Transverse colon (tissue), 4 donors: ENCODE results near the gene SLC25A29. TPM values are rescaled to one million over a fixed set of nuclear protein-coding genes. Genes with fewer than 3 reads are reported as not detected.

Source experiments
- DNase-seq: peaks from one replicate; pipeline ENCODE4 v3.0.0-alpha.2; 2019
- H3K27ac ChIP-seq, 4 donors: fragments of 200-600 bp; sonication (generic); 2 replicates each; pipeline ENCODE4 v1.5.1; 2016 to 2018; ENCODE audit warnings: inconsistent platforms in 4 of 4
- H3K27me3 ChIP-seq: fragments of 200-600 bp; sonication (generic); 2 replicates; pipeline ENCODE4 v1.5.1; 2017; ENCODE audit warnings: inconsistent platforms
- H3K36me3 ChIP-seq, 4 donors: fragments of 200-600 bp; sonication (generic); 2 replicates each; pipeline ENCODE4 v1.5.1; 2017 to 2019; ENCODE audit warnings: inconsistent platforms in 4 of 4
- H3K4me1 ChIP-seq, 4 donors: fragments of 200-600 bp; sonication (generic); 2 replicates each; pipeline ENCODE4 v1.5.1; 2017 to 2020; ENCODE audit warnings: inconsistent platforms in 4 of 4
- H3K4me3 ChIP-seq, 4 donors: fragments of 200-600 bp; sonication (generic); 1 replicate in 1 of 4; 2 replicates in 3 of 4; pipeline versions ENCODE4 v1.5.1 to v1.6.1; 2017 to 2019; ENCODE audit warnings: inconsistent platforms in 4 of 4
- H3K9me3 ChIP-seq, 2 donors: fragments of 200-600 bp; sonication (generic); 2 replicates each; pipeline ENCODE4 v1.5.1; 2017 to 2019; ENCODE audit warnings: inconsistent platforms in 2 of 2
- CTCF ChIP-seq, 5 experiments: fragments of 200-600 bp in 3 of 5; fragments of 450-650 bp in 2 of 5; sonication (generic) in 3 of 5; IDR thresholded peaks; 1 replicate in 2 of 5; 2 replicates in 3 of 5; pipeline ENCODE4 v1.5.1; 2016 to 2017; ENCODE audit warnings: antibody characterized with exemption in 5 of 5, inconsistent platforms in 3 of 5, mild to moderate bottlenecking in 2 of 5, moderate library complexity in 1 of 5
- EP300 ChIP-seq: sonication (generic); formaldehyde crosslinking; IDR thresholded peaks from one replicate; pipeline ENCODE4 v1.6.1; 2017; ENCODE audit warnings: antibody characterized with exemption, low read depth
- POLR2A ChIP-seq: fragments of 450-650 bp; IDR thresholded peaks from one replicate; pipeline ENCODE4 v1.6.1; 2016; ENCODE audit warnings: antibody characterized with exemption, mild to moderate bottlenecking, moderate library complexity
- POLR2AphosphoS5 ChIP-seq, 3 donors: sonication (generic); formaldehyde crosslinking; IDR thresholded peaks; one replicate each; pipeline ENCODE4 v1.6.1; 2016; ENCODE audit warnings: antibody characterized with exemption in 3 of 3
- WGBS, 2 donors: methylation state at CpG; one replicate each; pipeline ENCODE4 v1.1.5; 2018; ENCODE audit warnings: low coverage in 1 of 2; 5-methylcytosine and 5-hydroxymethylcytosine counted together
- in situ Hi-C, 4 donors: fragments of 200-750 bp; cut with MboI; loops; one replicate each; pipeline versions ENCODE4 v1.15.0 to v1.15.1; 2017; ENCODE audit warnings: low sequenced_read_pairs in 3 of 4, low pct_ligation_motif_present in 1 of 4, low pct_unique_long_range_greater_than_20kb in 1 of 4
- intact Hi-C: fragments of 100-400 bp; cut with DNase I; formaldehyde crosslinking; loops from one replicate; pipeline ENCODE4 v1.15.1; 2023; ENCODE audit warnings: low total_unique reads
- total RNA-seq, 4 donors: library from RNA; depleted of rRNA; stranded (reverse); fragments of >200 nt; gene quantifications; one replicate each; pipeline ENCODE4 v1.1.0, GENCODE V29; 2016

The SLC25A29 gene
- total RNA-seq, 4 donors from 2014 or later: 16.8 to 62.7 (median 19.7) TPM

- Histone ChIP-seq H3K27me3 (no peaks in the 10 kb centered on the region), H3K9me3 (no peaks in the 10 kb centered on the region), H3K27ac (peak overlapping the region in 3 of 4 donors; percentile 72 to 87 (median 78)), H3K36me3 (no peaks in the 10 kb centered on the region), H3K4me1 (peaks cover 10 to 21% (median 16%) of the 10 kb centered on the region in 4 donors), H3K4me3 (no peak overlapping the region)
- no peak for DNase-seq
- TF ChIP-seq POLR2A: no peak
- TF ChIP-seq POLR2AphosphoS5 (IDR thresholded peaks at IDR 0.05): no peak
- TF ChIP-seq CTCF (IDR thresholded peaks at IDR 0.05): no peak
- TF ChIP-seq EP300: no peak
- in situ Hi-C loops: no loop called here
- intact Hi-C loops: no loop called here
- WGBS, 2 donors: 82 to 91% methylated on average over 5 to 9 of the region's 9 CpGs
Measured at GRCh38 chr14:100296106-100296651, 10.1 kb downstream of the SLC25A29 start.

- in situ Hi-C loops (no loop called here), intact Hi-C loops (no loop called here)
- no peaks in the 10 kb centered on the region for H3K27me3 ChIP-seq
- H3K36me3 ChIP-seq: no peaks in the 10 kb centered on the region
- H3K27ac ChIP-seq: peak overlapping the region in 1 of 4 donors; percentile 87
- WGBS, 2 donors: 94 to 95% methylated on average over 6 to 16 of the region's 16 CpGs
- peaks cover 10 to 21% (median 16%) of the 10 kb centered on the region in 4 donors for H3K4me1 ChIP-seq
- H3K9me3 ChIP-seq: no peaks in the 10 kb centered on the region
- no peak for DNase-seq
- H3K4me3 ChIP-seq: no peak overlapping the region
- TF ChIP-seq EP300: no peak
- TF ChIP-seq POLR2AphosphoS5 (IDR thresholded peaks at IDR 0.05): no peak
- no peak for TF ChIP-seq CTCF (IDR thresholded peaks at IDR 0.05)
- TF ChIP-seq POLR2A: no peak
Measured at GRCh38 chr14:100295376-100296105, 10.7 kb downstream of the SLC25A29 start.

GRCh38 chr14:100294963-100295330 lies 11.3 kb downstream of the SLC25A29 start:
- 85 to 100% methylated on average over 1 to 2 of the region's 2 CpGs for WGBS, 2 donors
- no peak for DNase-seq
- no peak overlapping the region for H3K27ac ChIP-seq

More at GRCh38 chr14:100294963-100295330, 11.3 kb downstream of the SLC25A29 start:
- no peaks in the 10 kb centered on the region for H3K36me3 ChIP-seq
- in situ Hi-C loops (no loop called here), intact Hi-C loops (no loop called here)
- no peak overlapping the region for H3K4me3 ChIP-seq
- TF ChIP-seq POLR2A: no peak
- TF ChIP-seq CTCF (IDR thresholded peaks at IDR 0.05): no peak
- TF ChIP-seq EP300: no peak
- no peak for TF ChIP-seq POLR2AphosphoS5 (IDR thresholded peaks at IDR 0.05)
- H3K27me3 ChIP-seq: no peaks in the 10 kb centered on the region
- peaks cover 10 to 21% (median 16%) of the 10 kb centered on the region in 4 donors for H3K4me1 ChIP-seq
- H3K9me3 ChIP-seq: no peaks in the 10 kb centered on the region
